Measurements from ENCODE around the gene MB21D2.

The MB21D2 gene

GRCh38 chr3:192817053-192817452 is 100.6 kb downstream of the MB21D2 start:
- no peaks in the 10 kb centered on the region for H3K27me3 ChIP-seq (ENCODE audit: low read length)
- no peaks in the 10 kb centered on the region for H3K9me3 ChIP-seq (ENCODE audit: insufficient read depth, low read length)
- no peak overlapping the region for H2AFZ ChIP-seq (ENCODE audit: low read depth, low read length, severe bottlenecking)
- no peaks in the 10 kb centered on the region for H3K79me2 ChIP-seq (ENCODE audit: insufficient read depth, low read length)
- H3K27ac ChIP-seq (ENCODE audit: low read depth, low read length), result no peak overlapping the region
- no peaks in the 10 kb centered on the region for H3F3A ChIP-seq (ENCODE audit: insufficient read depth)
- no peaks in the 10 kb centered on the region for H3K36me3 ChIP-seq (ENCODE audit: low read length)
- H3K9me2 ChIP-seq (replicated peaks; ENCODE audit: insufficient read depth, low read length), result no peaks in the 10 kb centered on the region
- no peak overlapping the region for H3K4me2 ChIP-seq (ENCODE audit: low read depth, low read length, poor library complexity, severe bottlenecking)
- TF ChIP-seq EZH2phosphoT487 (conservative IDR thresholded peaks at IDR 0.05; ENCODE audit: low read length), result no peak
- no peak for TF ChIP-seq CTCF (IDR thresholded peaks at IDR 0.05; ENCODE audit: insufficient read depth, low read length, poor library complexity, severe bottlenecking)
- H3K9ac ChIP-seq (ENCODE audit: low read length), result no peak overlapping the region
- H3K4me3 ChIP-seq (ENCODE audit: insufficient read depth, low read length, poor library complexity, severe bottlenecking), result no peak overlapping the region
- no peaks in the 10 kb centered on the region for H4K20me1 ChIP-seq (ENCODE audit: low read depth, low read length)

GRCh38 chr3:192816351-192816750 is 101.3 kb downstream of the MB21D2 start:
- no peak overlapping the region for H2AFZ ChIP-seq (ENCODE audit: low read depth, low read length, severe bottlenecking)
- H3K4me3 ChIP-seq (ENCODE audit: insufficient read depth, low read length, poor library complexity, severe bottlenecking), result no peak overlapping the region
- no peak overlapping the region for H3K4me2 ChIP-seq (ENCODE audit: low read depth, low read length, poor library complexity, severe bottlenecking)
- H3K9ac ChIP-seq (ENCODE audit: low read length), result no peak overlapping the region
- no peaks in the 10 kb centered on the region for H3K79me2 ChIP-seq (ENCODE audit: insufficient read depth, low read length)
- peak; percentile 34 for TF ChIP-seq CTCF (IDR thresholded peaks at IDR 0.05; ENCODE audit: insufficient read depth, low read length, poor library complexity, severe bottlenecking)
- TF ChIP-seq EZH2phosphoT487 (conservative IDR thresholded peaks at IDR 0.05; ENCODE audit: low read length), result no peak
- H3K27me3 ChIP-seq (ENCODE audit: low read length), result no peaks in the 10 kb centered on the region
- no peaks in the 10 kb centered on the region for H3K36me3 ChIP-seq (ENCODE audit: low read length)
- no peak overlapping the region for H3K27ac ChIP-seq (ENCODE audit: low read depth, low read length)
- H3F3A ChIP-seq (ENCODE audit: insufficient read depth), result no peaks in the 10 kb centered on the region
- no peaks in the 10 kb centered on the region for H3K9me3 ChIP-seq (ENCODE audit: insufficient read depth, low read length)
- H3K9me2 ChIP-seq (replicated peaks; ENCODE audit: insufficient read depth, low read length), result no peaks in the 10 kb centered on the region
- H4K20me1 ChIP-seq (ENCODE audit: low read depth, low read length), result no peaks in the 10 kb centered on the region

GRCh38 chr3:192812743-192813383 is 104.8 kb downstream of the MB21D2 start:
- Histone ChIP-seq H3F3A (ENCODE audit: insufficient read depth) (no peaks in the 10 kb centered on the region), H4K20me1 (ENCODE audit: low read depth, low read length) (no peaks in the 10 kb centered on the region), H3K9me3 (ENCODE audit: insufficient read depth, low read length) (no peaks in the 10 kb centered on the region), H3K79me2 (ENCODE audit: insufficient read depth, low read length) (no peaks in the 10 kb centered on the region), H3K27ac (ENCODE audit: low read depth, low read length) (no peak overlapping the region), H3K9ac (ENCODE audit: low read length) (no peak overlapping the region), H3K4me3 (ENCODE audit: insufficient read depth, low read length, poor library complexity, severe bottlenecking) (no peak overlapping the region), H3K36me3 (ENCODE audit: low read length) (no peaks in the 10 kb centered on the region), H3K9me2 (replicated peaks; ENCODE audit: insufficient read depth, low read length) (no peaks in the 10 kb centered on the region), H2AFZ (ENCODE audit: low read depth, low read length, severe bottlenecking) (no peak overlapping the region), H3K27me3 (ENCODE audit: low read length) (no peaks in the 10 kb centered on the region), H3K4me2 (ENCODE audit: low read depth, low read length, poor library complexity, severe bottlenecking) (no peak overlapping the region)
- TF ChIP-seq EZH2phosphoT487 (conservative IDR thresholded peaks at IDR 0.05; ENCODE audit: low read length) (no peak), CTCF (IDR thresholded peaks at IDR 0.05; ENCODE audit: insufficient read depth, low read length, poor library complexity, severe bottlenecking) (no peak)

Data from SU-DHL-6 (cell line).